ENCODE results near the gene EVC2.

Gene EVC2

DNA sequence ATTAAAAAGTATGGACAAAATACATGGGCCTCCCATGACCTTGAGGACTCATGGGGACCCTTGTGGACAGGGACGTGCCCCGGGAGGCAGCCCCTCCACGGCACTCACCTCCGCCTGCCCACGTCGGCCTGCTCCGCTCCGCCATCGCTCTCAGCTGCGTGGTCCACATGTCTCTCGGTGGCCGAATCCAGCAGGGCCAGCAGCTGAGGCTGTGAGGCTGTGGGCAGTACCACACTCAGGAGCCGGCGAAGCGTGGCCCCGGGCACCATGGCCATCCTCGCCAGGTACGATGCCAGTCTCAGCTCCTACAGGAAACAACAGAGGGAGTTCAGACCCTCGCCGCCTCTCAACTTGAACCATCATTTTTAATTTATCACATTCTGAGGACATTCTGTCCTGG is 140.0 kb downstream of the EVC2 start:
- no peak for DNase-seq

DNA sequence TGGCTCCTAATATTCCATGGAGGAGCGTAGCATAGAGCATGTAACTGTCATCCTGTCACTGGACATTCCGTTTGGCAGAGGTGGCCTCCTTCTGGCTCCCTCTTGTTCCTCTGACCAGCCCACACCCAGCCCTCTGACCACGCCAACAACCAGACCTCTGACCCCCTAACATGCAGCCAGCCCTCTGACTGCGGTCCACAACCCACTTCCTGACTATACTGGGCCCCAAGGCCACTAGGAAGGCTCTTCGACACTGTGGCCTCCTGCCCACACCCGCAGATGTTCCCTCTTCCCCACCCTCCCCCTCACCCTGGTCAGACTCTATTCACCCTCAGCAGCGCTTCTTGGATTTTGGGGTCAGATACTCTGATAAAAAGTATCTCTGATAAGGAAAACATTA is 141.4 kb downstream of the EVC2 start:
- no peak for DNase-seq

DNA sequence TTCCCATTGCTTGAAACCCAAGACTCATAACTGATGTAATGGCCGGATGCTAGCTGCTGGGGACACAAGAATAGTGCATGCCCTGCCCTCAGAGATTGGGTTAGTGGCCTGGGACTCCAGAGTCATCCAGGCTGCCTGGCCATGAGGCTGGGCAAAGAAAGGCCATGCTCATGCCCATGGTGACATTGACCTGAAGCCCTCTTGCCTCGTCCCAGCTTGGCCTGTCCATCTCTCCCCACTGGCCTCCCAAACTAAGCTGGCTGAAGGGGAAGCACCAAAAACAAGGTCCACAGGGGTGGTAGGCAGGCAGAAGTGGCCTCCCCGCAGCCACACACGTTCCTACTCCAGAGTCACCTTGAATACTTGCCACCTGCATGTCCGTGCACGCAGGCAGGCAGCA is 141.8 kb downstream of the EVC2 start:
- DNase-seq, result no peak

DNA sequence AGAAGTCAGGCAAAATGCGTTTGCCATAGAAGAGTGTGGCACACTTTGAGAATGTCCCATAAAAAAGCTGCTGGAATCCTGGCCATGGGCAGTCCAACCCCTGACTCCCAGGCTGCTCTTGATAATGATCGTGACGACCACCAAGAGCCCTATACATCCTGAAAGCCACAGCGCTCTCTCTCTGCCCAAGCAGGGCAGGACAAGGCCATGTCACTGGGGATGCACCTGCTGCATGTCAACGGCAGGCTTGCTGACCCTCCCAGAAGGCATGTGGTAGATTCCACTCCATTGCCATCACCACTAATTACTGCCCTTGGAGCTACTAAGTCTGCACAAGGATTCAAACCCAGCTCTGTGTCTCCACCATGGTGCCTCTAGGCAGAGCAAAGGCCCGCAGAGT is 144.5 kb downstream of the EVC2 start:
- DNase-seq, result no peak

DNA sequence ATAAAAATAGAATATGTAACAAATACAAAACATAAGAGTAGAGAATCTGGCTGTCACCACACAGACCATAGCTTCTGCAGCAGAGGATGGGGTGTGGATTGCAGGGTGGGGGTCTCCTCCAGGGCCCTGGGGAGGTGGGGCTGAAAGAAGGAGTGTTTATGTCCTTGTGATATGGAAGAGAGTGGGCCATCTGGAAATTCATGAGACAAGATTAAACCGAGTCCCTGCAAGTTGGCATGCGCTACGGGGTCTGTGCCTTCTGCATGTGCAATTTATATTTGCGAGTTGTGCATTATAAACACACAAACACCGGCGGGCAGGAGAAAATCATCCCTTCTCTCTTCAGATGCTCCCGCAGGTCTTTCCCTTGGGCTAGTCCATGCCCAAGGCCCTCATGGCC is 145.9 kb downstream of the EVC2 start:
- DNase-seq, result no peak

DNA sequence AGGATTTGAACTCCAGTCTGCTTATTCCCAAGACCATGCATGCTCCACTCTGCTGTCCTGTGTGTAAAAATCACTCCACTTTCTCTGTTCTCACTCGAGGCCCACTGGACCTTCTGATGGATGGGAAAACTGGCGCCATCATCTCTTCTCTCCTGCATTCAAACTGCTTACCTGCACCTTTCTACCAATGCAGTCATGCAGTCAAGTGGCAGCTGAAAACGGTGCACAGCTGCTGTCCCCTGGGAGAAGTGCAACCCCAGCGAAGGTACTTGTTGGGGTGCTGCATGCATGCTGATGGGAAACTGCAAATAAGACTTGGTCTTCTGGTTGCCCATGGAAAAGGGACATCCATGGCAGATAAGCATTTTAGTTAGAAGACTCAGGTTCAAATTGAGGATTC is 147.1 kb downstream of the EVC2 start:
- no peak for DNase-seq

DNA sequence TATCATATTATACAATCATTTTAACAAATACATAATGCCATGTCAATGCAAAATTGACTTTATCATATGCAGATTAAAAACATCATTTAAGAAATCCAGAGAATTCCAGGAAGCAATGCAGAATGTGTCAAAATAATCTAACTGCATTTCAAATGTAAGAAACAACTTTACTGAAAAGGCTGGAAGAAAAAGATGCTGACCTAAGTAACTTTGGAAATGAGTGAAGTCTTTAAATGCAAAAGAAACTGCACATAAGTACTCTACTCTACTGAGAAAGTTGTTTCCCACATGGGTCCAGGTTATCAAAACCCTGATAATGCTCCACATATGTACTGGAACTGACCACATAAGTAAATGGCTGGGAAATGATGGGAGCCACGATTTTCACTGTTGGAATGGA is 149.9 kb downstream of the EVC2 start:
- DNase-seq, result no peak

DNA sequence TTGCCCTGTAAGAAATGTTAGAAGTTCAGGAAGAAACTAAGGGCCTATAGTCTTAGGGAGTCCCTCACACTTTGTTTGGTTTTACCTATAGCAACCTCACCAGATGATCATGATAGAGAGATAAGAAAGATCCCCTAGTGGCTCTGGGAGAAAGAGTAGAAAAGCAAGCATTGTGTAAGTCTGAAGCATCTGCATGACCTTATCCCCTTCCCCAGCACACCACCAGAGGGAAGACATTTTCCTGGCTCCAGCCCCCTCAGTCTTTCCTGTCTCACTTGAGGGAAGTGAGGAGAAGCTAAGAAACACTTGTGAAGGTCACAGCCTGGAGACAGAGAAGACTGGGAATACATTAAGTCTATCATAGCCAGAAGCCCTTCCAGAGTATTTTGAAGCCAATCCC is 154.0 kb downstream of the EVC2 start:
- no peak for DNase-seq

DNA sequence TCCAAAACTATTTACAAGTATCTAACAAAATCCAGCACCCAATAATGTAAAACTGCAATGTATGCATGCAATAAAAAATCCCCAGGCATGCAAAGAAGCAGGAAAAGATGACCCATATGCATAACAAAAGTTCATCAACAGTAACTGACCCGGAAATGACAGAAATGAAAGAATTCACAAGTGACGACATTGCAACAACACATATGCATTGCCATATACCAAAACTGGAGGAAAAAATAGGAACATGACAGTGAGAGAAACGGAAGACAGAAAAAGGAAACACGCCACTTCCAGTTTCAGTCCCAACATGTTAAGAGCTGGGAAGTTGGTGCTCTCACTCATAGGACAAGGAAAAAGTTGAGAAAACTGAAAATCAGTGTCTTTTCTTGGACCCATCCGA is 154.6 kb downstream of the EVC2 start:
- no peak for DNase-seq

DNA sequence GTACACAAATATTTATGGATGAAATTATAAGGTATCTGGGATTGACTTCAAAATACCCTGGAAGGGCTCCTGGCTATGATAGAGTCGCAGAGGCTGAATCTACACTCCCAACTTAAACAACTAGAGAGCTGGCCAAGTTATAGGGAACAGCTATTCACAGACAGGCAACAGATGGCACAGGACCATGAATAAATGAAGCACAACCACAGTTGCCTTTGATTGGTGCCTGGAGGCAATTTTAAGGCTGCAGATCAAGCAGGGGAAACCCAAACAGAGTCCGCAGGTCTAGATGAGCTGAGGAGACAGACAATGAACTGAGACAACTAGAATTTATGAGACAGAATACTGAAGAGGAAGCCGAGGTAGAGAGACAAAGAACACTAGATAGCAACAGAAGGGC is 155.9 kb downstream of the EVC2 start:
- no peak for DNase-seq

DNA sequence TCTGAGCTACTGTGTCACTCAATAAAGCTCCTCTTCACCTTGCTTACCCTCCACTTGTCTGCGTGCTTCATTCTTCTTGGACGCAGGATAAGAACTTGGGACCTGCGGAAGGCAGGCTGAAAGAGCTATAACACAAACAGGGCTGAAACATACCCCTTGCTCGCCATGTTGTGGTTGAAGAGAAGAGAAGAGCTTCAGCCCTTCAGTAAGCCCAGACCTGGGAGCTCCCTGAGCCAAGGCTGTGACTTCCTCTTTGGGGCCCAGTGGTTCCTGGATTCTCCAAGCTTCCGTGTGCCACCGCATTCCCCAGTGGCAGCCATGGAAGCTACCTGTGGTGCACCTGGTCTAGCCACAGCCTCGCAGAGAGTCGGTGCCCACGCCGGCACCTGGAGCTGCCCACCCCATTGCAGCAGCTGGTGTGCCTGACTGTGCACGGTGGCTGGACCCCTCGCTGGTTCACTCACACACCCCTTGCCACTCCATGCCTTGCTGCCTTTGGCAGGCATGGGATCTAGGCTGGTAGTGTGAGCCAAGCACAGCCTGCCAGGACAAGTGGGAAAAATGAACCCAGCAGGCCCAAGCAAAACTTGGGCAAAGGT is 160.6 kb downstream of the EVC2 start:
- DNase-seq, result no peak

DNA sequence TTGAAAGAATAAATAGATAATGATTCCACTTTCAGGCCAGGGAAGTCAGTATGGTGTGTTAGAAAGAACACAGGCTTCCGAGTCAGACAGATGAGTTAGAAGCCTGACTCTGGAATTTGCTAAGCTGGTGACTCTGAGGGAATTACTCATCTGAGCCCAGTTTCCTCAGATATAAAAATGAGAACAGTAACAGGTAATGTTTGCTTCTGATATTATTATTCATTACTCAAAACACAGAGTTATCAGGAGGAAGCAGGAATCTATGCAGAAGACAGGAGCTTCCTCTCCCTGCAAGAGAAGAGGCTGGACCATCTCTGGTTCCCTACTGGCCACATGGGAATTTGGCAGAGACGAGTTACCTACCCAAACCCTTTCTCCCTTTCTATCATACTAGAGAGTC is 163.1 kb downstream of the EVC2 start:
- DNase-seq, result no peak

DNA sequence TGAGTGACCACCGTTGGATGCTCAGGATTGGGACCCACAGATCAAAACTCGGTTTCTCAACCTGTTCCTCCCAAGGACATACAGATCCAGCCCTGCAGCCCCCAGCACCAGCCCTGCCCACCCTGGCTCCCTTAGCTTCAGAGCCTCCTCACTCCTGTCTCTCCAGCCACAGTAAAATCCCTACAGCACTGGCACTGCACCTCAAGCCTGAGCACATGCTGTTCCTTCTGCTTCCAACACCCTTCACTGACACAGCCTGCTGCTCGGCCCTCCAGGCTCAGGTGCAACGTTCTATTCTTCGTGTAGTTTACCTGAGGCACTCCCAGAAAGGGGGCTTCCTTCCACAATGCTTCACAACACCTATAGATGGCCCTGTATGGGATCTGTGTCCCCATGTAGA is 163.6 kb downstream of the EVC2 start:
- no peak for DNase-seq

DNA sequence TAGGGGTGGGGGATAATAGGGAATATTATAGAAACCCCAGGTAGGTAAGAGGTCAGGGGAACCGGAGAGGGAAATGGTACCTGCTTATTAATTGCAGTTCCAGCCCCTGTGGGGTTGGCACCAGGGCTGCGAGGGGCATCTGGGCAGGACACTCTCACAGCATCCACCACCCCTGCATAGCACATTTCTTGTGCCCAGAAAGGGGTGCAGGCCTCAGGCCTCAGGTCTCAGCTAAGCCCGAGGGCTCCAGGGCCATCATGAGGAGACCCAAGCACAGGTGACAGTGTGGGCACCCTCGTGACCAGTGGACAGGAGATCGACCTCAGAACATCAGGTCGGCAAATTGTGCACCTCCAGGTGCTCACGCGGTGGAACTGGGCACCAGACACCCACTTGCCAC is 164.7 kb downstream of the EVC2 start:
- DNase-seq, result no peak

DNA sequence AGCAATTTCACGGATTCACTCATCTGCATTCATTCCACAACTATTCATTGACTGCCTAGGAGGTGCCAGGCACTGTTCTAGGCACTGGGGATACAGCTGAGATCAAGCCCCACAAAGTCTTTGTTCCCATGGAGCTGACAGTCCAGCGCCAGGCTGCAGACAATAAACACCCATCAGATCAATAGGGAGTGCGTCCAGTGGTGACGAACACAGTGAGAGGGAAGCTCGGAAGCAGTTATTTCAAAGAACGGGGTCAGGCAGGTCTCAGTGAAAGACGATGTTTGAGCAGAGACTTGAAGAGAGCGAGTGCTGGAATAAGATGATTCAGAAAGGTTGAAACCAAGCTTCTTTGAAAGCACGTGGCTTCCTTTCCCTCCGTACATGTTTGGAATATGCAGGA is 167.2 kb downstream of the EVC2 start:
- no peak for DNase-seq

DNA sequence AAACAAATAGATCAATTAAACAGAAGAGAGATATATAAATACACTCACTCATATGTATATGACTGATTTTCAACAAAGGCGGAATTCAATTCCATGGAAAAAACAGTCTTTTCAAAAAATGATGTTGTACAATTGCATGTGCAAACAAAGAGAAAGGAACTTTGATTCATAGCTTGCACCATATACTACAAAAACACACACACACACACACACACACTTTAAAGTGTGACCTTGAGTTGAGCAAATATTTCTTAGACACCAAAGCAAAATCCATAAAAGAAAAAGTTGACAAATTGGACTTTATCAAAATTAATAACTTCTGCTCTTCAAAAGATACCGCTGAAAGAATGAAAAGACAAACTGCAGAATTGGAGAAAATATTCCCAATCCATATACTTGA is 168.8 kb downstream of the EVC2 start:
- no peak for DNase-seq

DNA sequence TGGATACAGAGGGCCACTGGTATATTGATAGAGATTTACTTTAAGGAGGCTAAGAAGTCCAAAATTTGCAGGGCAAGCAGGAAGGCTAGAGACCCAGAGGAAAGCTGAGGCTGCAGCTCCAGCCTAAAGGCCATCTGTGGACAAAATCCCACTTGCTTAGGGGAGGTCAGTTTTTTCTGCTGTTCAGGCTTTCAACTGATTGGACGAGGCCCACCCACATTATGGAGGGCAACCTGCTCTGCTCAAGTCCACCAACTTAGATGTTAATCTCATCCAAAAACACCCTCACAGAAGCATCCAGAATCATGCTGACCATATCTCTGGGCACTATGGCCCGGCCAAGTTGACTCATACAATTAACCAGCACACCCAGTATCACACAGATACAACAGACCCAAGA is 176.3 kb downstream of the EVC2 start:
- DNase-seq, result no peak

DNA sequence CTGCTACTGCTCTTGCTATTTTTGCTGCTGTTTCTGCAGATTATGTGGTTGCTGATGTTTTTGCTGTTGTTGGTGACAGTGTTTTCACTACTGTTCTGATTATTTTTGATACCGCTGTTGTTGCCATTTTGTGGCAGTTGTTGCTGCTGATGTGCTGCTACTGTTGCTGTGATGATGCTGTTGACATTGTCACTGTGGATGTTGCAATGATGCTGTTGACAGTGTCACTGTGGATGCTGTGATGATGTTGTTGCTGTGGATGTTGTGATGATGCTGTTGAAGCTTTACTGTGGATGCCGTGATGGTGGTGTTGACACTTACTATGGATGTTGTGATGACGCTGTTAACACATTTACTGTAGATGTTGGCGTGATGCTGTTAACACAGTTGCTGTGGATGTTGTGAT is 180.3 kb downstream of the EVC2 start:
- no peak for DNase-seq

DNA sequence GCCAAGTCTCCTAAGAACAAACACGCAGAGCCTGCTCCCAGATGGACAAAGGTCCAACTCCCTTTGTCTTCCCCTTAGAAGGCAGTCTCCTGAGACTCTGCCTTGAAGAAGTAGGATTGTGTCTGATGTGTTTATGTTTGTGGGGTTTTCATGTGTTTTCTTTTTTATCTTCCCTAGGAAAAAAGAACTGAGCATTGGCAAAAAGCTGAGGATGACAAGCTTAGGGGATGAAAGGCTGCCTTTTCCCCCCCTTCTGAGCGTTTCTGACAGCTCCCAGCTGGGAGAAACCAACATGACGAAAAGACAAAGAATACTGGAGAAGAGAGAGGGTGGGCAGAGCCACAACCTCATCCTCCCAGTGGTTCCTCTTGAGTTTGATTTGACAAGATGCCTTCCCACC is 181.1 kb downstream of the EVC2 start:
- DNase-seq, result no peak

DNA sequence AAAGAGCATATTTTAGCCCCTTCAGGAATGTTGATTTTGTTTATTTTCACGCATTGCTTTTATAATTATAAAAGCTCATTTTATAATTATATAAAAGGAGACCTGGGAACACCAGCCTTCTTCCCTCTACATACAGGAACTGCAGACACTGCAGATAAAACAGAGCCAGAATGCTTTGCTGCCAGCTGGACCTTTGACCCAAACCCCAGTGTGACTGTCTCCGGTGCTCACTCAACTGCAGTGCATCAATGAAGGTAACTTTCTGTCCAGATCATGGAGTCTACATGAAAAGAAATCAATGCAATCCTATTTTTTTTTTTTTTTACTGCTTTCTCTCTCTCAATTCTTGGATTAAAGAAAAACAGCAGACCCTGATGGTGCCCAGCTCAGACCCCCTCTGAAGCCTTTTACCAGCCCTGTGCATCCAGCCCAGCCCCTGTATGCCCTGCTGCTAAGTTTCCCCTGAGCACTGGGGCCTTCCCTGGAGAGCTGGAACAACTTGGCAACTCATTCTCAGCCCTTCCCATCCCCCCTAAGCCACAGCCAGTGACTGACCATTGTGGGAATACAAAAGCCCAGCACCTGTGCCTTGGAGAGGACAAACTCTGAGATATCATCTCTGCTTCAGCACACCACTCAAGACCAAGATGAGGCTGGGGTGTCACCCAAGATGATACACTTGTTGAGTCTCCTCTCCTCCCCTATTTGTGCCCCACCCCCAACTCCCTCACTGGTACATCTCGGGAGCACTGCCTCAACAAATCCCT is 182.1 kb downstream of the EVC2 start:
- DNase-seq, result no peak

DNA sequence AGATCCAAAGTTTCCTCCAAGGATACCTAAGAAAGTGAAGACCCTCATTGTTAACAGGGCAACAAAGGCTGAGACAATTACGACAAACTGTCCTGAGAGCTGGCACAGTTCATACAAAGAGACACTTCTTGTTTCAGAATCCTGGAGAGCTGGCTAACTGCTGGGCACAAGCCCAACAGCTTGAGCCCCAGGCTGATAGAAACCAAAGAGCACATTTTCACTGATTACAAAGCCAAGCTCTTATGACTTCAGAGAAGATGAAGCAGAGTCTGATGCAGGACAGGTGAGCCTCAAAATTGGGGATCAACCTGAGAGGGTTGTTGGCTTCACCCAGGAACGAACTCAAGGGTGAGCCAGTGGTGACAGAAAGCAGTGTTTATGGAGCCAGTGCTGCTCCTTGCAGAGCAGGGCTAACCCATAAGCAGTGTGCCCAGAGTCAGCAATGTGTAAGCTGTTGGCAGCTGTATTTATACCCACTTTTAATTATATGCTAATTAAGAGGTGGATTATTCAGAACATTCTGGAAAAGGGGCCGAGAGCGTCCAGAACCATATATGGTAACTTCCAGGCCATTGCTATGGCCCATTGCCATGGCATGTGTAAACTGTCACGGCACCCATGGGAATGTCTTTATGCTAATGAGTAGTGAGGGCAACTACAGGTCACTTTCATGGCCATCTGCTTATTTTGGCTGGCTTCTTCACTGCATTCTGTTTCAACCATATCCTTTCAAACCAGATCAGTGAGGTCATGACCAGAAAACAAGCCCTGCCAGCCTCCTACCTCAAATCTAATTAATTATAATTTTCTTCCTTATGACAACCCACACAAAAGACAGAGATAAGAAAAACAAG is 183.7 kb downstream of the EVC2 start:
- peak in 4 of 56 donors; percentile 5 to 67 (median 33) for DNase-seq

DNA sequence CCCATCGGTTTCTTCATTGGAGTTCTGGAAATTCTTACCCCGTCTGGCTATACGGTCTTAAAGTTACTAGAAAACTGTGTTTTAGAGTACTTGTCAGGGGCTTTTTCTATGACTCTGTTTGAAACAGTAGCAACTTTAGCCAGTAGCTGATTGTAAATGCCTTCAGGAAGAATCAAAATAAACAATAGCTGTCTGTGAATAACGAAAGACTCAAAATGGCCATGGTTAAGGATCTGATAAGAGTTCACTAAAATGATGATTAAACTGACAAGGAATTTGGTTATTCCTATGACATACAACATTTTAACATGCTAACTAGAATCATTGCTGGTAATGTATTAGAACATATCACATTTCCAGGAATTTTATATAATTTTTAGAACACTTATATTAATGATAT is 191.0 kb downstream of the EVC2 start:
- no peak for DNase-seq

DNA sequence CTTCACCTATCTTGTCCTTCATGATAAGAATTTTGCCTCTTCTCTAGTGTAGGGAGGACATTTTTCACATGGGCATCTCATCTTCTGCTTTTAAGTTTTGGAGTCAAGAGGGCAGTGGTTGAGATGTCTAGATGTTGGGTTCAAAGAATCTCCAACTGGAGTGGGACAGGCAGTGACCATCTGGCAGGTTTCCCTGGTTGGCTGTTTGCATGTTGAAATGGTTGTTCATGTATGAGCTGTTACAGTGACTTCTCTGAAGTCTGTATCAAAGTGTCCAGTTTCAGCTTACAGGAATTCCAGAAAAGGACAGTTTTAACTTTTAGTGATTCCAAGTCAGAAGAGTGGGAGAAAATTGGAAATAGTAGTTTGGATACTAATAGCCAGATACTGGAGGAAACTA is 192.7 kb downstream of the EVC2 start:
- DNase-seq, result no peak

Data from amygdala (tissue), 56 donors.